ENCODE results near the gene CTXND1.

CTXND1 gene

DNA sequence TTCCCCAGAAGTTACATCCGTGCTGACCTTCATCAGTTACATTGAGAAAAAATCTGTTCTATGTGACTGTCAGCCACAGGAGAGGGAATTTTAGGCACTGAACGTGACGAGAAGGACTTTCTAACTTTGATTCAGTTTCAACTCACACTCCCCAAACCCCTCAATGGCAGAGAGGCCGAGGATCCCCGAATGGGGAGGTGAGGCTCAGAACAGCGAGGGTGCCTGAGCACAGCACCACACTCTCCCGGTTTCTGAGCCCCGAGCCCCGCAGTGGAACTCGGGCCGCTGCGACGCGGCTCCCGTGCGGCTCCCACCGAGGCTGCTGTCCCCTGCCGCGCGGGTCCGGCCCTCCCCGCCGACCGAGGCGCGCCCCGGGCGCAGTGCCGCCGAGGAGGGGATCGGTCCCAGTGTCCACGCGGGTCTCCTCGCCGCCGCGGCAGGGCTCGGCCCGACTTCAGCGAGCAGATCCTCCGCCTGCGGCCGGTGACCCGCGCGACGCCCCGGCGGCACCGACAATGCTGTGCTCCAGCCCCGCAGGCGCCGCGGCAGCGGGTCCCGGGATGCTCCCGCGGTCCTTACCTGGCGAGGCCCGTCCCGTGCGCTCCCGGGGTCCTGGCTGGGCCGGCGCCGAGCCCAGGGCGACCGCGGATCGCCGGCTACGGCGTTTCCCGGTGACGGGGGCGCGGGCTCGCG is 439 bp downstream of the CTXND1 start:
- no peaks in the 10 kb centered on the region for H3K36me3 ChIP-seq (replicated peaks)
- DNase-seq = no peak
- in situ Hi-C loops (cut with HindIII; ENCODE audit: low pct_ligation_motif_present, low sequenced_read_pairs) = no loop called here
- peaks cover 33% of the 10 kb centered on the region for H3K27me3 ChIP-seq (replicated peaks)
- H3K27ac ChIP-seq = no peak overlapping the region
- H3K4me3 ChIP-seq (ENCODE audit: low read depth, low read length) = no peak overlapping the region
- TF ChIP-seq, protein P1, sequence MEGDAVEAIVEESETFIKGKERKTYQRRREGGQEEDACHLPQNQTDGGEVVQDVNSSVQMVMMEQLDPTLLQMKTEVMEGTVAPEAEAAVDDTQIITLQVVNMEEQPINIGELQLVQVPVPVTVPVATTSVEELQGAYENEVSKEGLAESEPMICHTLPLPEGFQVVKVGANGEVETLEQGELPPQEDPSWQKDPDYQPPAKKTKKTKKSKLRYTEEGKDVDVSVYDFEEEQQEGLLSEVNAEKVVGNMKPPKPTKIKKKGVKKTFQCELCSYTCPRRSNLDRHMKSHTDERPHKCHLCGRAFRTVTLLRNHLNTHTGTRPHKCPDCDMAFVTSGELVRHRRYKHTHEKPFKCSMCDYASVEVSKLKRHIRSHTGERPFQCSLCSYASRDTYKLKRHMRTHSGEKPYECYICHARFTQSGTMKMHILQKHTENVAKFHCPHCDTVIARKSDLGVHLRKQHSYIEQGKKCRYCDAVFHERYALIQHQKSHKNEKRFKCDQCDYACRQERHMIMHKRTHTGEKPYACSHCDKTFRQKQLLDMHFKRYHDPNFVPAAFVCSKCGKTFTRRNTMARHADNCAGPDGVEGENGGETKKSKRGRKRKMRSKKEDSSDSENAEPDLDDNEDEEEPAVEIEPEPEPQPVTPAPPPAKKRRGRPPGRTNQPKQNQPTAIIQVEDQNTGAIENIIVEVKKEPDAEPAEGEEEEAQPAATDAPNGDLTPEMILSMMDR (IDR thresholded peaks at IDR 0.05; ENCODE audit: low read depth, low read length, missing control alignments) = no peak

DNA sequence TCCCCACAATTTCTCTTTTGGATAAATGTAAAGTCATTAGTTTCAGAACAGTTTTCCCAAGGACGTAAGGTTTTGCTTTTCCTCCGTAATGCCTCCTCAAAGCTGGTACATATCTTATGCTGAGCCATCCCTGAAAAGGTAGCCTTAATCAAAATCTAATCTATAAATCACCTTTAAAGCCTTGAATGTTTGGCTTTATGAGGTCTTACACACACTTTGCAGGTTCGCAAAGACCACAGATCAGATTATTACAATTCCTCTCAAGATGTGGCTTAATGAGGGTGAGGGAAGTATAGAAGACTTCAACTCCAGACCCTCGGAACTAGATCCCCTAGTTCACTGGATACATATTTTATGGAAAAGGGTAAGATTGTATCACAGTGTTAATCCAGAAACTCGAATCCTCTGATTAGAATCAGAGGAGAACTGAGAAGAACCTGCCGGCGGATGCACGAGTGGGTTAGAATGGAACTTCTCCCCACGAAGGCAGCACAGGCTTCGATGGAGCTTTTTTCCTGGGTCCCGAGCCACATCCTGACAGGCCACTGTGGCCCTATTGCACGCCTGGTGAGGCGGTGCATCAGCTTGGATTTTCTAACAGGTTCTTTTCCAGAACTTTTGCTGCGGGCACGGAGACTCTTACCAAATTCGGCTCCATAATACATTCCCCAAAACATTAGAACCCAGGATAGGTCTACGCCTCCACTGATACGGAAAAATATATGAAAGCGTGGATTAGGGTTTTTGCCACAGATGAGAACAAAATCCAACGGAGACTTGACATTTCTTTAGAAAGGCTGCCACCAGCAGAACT is 1.2 kb downstream of the CTXND1 start:
- Histone ChIP-seq H3K36me3 (replicated peaks) (no peaks in the 10 kb centered on the region), H3K4me3 (ENCODE audit: low read depth, low read length) (no peak overlapping the region), H3K27ac (no peak overlapping the region), H3K27me3 (replicated peaks) (peaks cover 33% of the 10 kb centered on the region)
- in situ Hi-C loops (cut with HindIII; ENCODE audit: low pct_ligation_motif_present, low sequenced_read_pairs) = no loop called here
- DNase-seq = no peak
- TF ChIP-seq, protein P1 (IDR thresholded peaks at IDR 0.05; ENCODE audit: low read depth, low read length, missing control alignments) = no peak

DNA sequence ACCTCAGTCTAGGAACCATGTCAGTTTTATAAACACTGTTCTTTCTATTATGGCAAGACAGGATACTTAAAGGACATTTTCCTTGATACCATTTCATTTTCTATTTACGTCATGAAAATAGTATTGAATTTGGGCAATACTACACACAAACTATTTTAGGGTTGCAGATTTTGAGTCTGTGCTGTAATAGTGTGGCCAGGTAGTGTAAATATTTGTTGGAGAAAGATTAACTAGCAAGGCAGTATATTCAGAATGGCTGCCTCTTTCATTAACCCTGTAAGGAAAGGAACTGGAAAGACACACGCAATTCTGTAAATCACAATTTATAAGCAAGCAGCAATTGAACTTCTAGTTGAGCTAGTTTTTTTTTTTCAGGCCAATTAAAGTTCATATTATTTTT is 2.0 kb downstream of the CTXND1 start:
- TF ChIP-seq, protein P1 (IDR thresholded peaks at IDR 0.05; ENCODE audit: low read depth, low read length, missing control alignments) = no peak
- Histone ChIP-seq H3K4me3 (ENCODE audit: low read depth, low read length) (no peak overlapping the region), H3K27ac (no peak overlapping the region), H3K27me3 (replicated peaks) (peaks cover 33% of the 10 kb centered on the region), H3K36me3 (replicated peaks) (no peaks in the 10 kb centered on the region)
- in situ Hi-C loops (cut with HindIII; ENCODE audit: low pct_ligation_motif_present, low sequenced_read_pairs) = no loop called here
- DNase-seq = no peak

DNA sequence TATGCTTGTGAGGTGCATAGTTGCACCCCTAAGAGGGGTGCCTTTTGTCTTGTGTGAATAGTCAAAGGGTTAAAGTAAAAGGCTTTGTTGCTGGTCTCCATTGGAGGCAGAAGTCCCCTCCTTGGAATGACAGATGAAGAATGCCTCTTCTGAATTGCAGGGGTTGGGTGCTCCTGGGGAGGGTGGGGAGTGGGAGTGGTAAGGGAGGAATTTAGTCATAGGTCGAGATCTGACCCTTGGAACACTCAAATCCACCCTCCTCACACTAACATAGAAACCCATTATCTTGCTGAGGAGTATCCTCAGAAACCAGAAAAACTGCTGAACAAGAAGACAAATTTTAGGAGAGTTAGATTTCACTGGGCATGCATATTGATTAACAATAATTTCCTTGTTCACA is 4.7 kb downstream of the CTXND1 start:
- Histone ChIP-seq H3K27ac (no peak overlapping the region), H3K27me3 (replicated peaks) (peaks cover 24% of the 10 kb centered on the region), H3K36me3 (replicated peaks) (no peaks in the 10 kb centered on the region), H3K4me3 (ENCODE audit: low read depth, low read length) (no peak overlapping the region)
- DNase-seq = no peak
- TF ChIP-seq, protein P1 (IDR thresholded peaks at IDR 0.05; ENCODE audit: low read depth, low read length, missing control alignments) = no peak
- in situ Hi-C loops (cut with HindIII; ENCODE audit: low pct_ligation_motif_present, low sequenced_read_pairs) = no loop called here

DNA sequence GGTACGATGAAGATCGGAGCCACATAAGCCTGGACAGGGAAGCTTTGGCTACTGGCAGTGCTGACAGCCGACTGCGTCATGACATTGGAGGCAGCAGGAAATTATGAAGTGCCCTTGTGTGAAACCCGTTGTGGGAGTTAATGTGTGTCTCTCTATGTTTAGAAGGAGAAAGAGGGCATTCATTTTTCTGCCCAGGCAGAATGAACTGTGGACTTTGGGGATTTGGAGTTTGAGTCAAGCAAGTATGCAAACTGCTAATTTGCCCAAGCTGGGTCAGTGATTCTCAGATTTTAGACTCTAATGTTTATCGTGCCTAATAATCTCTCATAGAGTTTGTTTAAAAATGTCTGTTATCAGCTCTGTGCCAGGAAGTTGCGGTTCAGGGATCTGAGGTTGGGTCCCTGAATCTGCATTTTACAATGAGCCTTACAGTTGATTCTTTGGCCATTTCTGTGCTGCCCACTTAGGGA is 5.6 kb downstream of the CTXND1 start:
- DNase-seq = no peak
- in situ Hi-C loops (cut with HindIII; ENCODE audit: low pct_ligation_motif_present, low sequenced_read_pairs) = no loop called here
- Histone ChIP-seq H3K27me3 (replicated peaks) (peaks cover 15% of the 10 kb centered on the region), H3K36me3 (replicated peaks) (no peaks in the 10 kb centered on the region), H3K27ac (no peak overlapping the region), H3K4me3 (ENCODE audit: low read depth, low read length) (no peak overlapping the region)
- TF ChIP-seq, protein P1 (IDR thresholded peaks at IDR 0.05; ENCODE audit: low read depth, low read length, missing control alignments) = no peak

Measured in brain microvascular endothelial cell (primary cell).